Measurements from ENCODE around the gene PRUNE1. TPM values are rescaled to one million over a fixed set of nuclear protein-coding genes. Genes with fewer than 3 reads are reported as not detected.

PRUNE1 gene
- total RNA-seq, 2 experiments from 2014 or later: 18.8 to 20.8 TPM

GRCh38 chr1:151024540-151025146, 16.4 kb downstream of the PRUNE1 start:
- no peaks in the 10 kb centered on the region for H3K4me1 ChIP-seq (ENCODE audit: insufficient read depth, low read length, poor library complexity, severe bottlenecking)
- no peak overlapping the region for H3K27ac ChIP-seq (ENCODE audit: low read depth, low read length, poor library complexity, severe bottlenecking)
- H3K79me2 ChIP-seq (ENCODE audit: insufficient read depth, low read depth, low read length): no peaks in the 10 kb centered on the region
- intact Hi-C loops (cut with micrococcal nuclease; ENCODE audit: unreplicated experiment): loop anchor here (1.0 kb wide), 2 partner anchors 48 to 132 kb away; partner anchors contain the start of gene TNFAIP8L2
- H3K36me3 ChIP-seq (ENCODE audit: insufficient read depth, low read length): peaks cover 48% of the 10 kb centered on the region
- H3K9me2 ChIP-seq (ENCODE audit: insufficient read depth, low read length): no peaks in the 10 kb centered on the region
- no peaks in the 10 kb centered on the region for H4K20me1 ChIP-seq (ENCODE audit: insufficient read depth, low read length)
- H3K4me2 ChIP-seq (ENCODE audit: low read length): no peak overlapping the region
- no TSS peak for BruUV-seq (replicated peaks)
- no peak overlapping the region for H2AFZ ChIP-seq (ENCODE audit: low read length)
- no peak for TF ChIP-seq EZH2phosphoT487 (IDR thresholded peaks at IDR 0.05; ENCODE audit: borderline replicate concordance, low read depth, low read length)
- TF ChIP-seq CTCF (conservative IDR thresholded peaks at IDR 0.05; ENCODE audit: low read length): peak; percentile 87
- H3K9me3 ChIP-seq (ENCODE audit: low read length): no peaks in the 10 kb centered on the region
- H3K4me3 ChIP-seq (ENCODE audit: low read depth, low read length, poor library complexity, severe bottlenecking): no peak overlapping the region
- peak; percentile 67 for DNase-seq (ENCODE audit: low spot score)
- CTCF ChIA-PET (ENCODE audit: unreplicated experiment): interaction anchor here (0.6 kb wide), 1 partner anchor 66 kb away, joined by 3 read pairs; no protein-coding TSS in a partner anchor
- POLR2A ChIA-PET: interaction anchor here (0.5 to 1.2 kb wide), 2 partner anchors 49 to 55 kb away, joined by 3 read pairs; no protein-coding TSS in a partner anchor

- no TSS peak for BruUV-seq (replicated peaks)
- POLR2A ChIA-PET: no interaction called here
- no peak overlapping the region for H2AFZ ChIP-seq (ENCODE audit: low read length)
- H3K4me3 ChIP-seq (ENCODE audit: low read depth, low read length, poor library complexity, severe bottlenecking): no peak overlapping the region
- H3K79me2 ChIP-seq (ENCODE audit: insufficient read depth, low read depth, low read length): no peaks in the 10 kb centered on the region
- no peaks in the 10 kb centered on the region for H3K9me2 ChIP-seq (ENCODE audit: insufficient read depth, low read length)
- H3K36me3 ChIP-seq (ENCODE audit: insufficient read depth, low read length): peaks cover 54% of the 10 kb centered on the region
- H3K27ac ChIP-seq (ENCODE audit: low read depth, low read length, poor library complexity, severe bottlenecking): no peak overlapping the region
- no peaks in the 10 kb centered on the region for H3K4me1 ChIP-seq (ENCODE audit: insufficient read depth, low read length, poor library complexity, severe bottlenecking)
- CTCF ChIA-PET (ENCODE audit: unreplicated experiment): no interaction called here
- no peaks in the 10 kb centered on the region for H3K9me3 ChIP-seq (ENCODE audit: low read length)
- no peak overlapping the region for H3K4me2 ChIP-seq (ENCODE audit: low read length)
- no peak for DNase-seq (ENCODE audit: low spot score)
- TF ChIP-seq EZH2phosphoT487 (IDR thresholded peaks at IDR 0.05; ENCODE audit: borderline replicate concordance, low read depth, low read length) (no peak), CTCF (conservative IDR thresholded peaks at IDR 0.05; ENCODE audit: low read length) (no peak)
- intact Hi-C loops (cut with micrococcal nuclease; ENCODE audit: unreplicated experiment): no loop called here
- no peaks in the 10 kb centered on the region for H4K20me1 ChIP-seq (ENCODE audit: insufficient read depth, low read length)
These were observed 18.2 kb downstream of the PRUNE1 start for GRCh38 chr1:151026460-151026859.

- POLR2A ChIA-PET: no interaction called here
- BruUV-seq (replicated peaks): no TSS peak
- intact Hi-C loops (cut with micrococcal nuclease; ENCODE audit: unreplicated experiment): no loop called here
- H3K4me3 ChIP-seq (ENCODE audit: low read depth, low read length, poor library complexity, severe bottlenecking): no peak overlapping the region
- no peaks in the 10 kb centered on the region for H3K9me2 ChIP-seq (ENCODE audit: insufficient read depth, low read length)
- CTCF ChIA-PET (ENCODE audit: unreplicated experiment): no interaction called here
- H4K20me1 ChIP-seq (ENCODE audit: insufficient read depth, low read length): no peaks in the 10 kb centered on the region
- no peaks in the 10 kb centered on the region for H3K9me3 ChIP-seq (ENCODE audit: low read length)
- H3K79me2 ChIP-seq (ENCODE audit: insufficient read depth, low read depth, low read length): no peaks in the 10 kb centered on the region
- H3K4me2 ChIP-seq (ENCODE audit: low read length): no peak overlapping the region
- no peak overlapping the region for H2AFZ ChIP-seq (ENCODE audit: low read length)
- H3K27ac ChIP-seq (ENCODE audit: low read depth, low read length, poor library complexity, severe bottlenecking): no peak overlapping the region
- peaks cover 55% of the 10 kb centered on the region for H3K36me3 ChIP-seq (ENCODE audit: insufficient read depth, low read length)
- H3K4me1 ChIP-seq (ENCODE audit: insufficient read depth, low read length, poor library complexity, severe bottlenecking): no peaks in the 10 kb centered on the region
- no peak for DNase-seq (ENCODE audit: low spot score)
- no peak for TF ChIP-seq CTCF (conservative IDR thresholded peaks at IDR 0.05; ENCODE audit: low read length)
- TF ChIP-seq EZH2phosphoT487 (IDR thresholded peaks at IDR 0.05; ENCODE audit: borderline replicate concordance, low read depth, low read length): no peak
These were observed 23.9 kb downstream of the PRUNE1 start for GRCh38 chr1:151032164-151032563.

Measured in OCI-LY7 (cell line).